Right lobe of liver (tissue), 6 donors: ENCODE data around the gene CUBN. TPM values are rescaled to one million over a fixed set of nuclear protein-coding genes. Genes with fewer than 3 reads are reported as not detected.

Experiments
- ATAC-seq, 4 donors: fragments of 200-7000 bp; cut with Tn5 transposase; one replicate each; pipeline ENCODE4 v1.9.1; 2020; ENCODE audit warnings: mild to moderate bottlenecking in 4 of 4, moderate library complexity in 4 of 4
- DNase-seq, 3 donors: peaks; one replicate each; pipeline ENCODE4 v3.0.0-alpha.2; 2020
- H3K27ac ChIP-seq, 3 donors: fragments of 200-600 bp; one replicate each; pipeline ENCODE4 v1.8.0; 2022
- H3K27me3 ChIP-seq, 2 donors: fragments of 200-600 bp; one replicate each; pipeline ENCODE4 v1.8.0; 2022
- H3K36me3 ChIP-seq, 4 donors: fragments of 200-600 bp; sonication (generic) in 1 of 4; one replicate each; pipeline versions ENCODE4 v1.5.1 to v1.8.0; 2017 to 2022; ENCODE audit warnings: control low read depth in 1 of 4
- H3K4me1 ChIP-seq, 4 donors: fragments of 200-600 bp; sonication (generic) in 1 of 4; one replicate each; pipeline versions ENCODE4 v1.5.1 to v1.8.0; 2017 to 2022; ENCODE audit warnings: control low read depth in 1 of 4
- H3K4me3 ChIP-seq, 3 donors: fragments of 200-600 bp; one replicate each; pipeline ENCODE4 v1.8.0; 2022
- H3K9me3 ChIP-seq, 4 donors: fragments of 200-600 bp; sonication (generic) in 1 of 4; one replicate each; pipeline versions ENCODE4 v1.5.1 to v1.8.0; 2017 to 2022; ENCODE audit warnings: control low read depth in 1 of 4
- POLR2A ChIP-seq: fragments of 450-650 bp; IDR thresholded peaks from one replicate; pipeline ENCODE4 v1.6.1; 2017; ENCODE audit warnings: antibody characterized with exemption, mild to moderate bottlenecking
- WGBS: methylation state at CpG from one replicate; pipeline ENCODE4 v1.1.6; 2018; ENCODE audit warnings: low coverage, low lambda C conversion rate; ENCODE audit not compliant: insufficient coverage; ENCODE audit errors: missing lambda C conversion rate; 5-methylcytosine and 5-hydroxymethylcytosine counted together
- intact Hi-C, 2 donors: fragments of 100-400 bp; cut with DNase I; formaldehyde crosslinking; loops; one replicate each; pipeline versions ENCODE4 v1.11.2 to v1.14.1; 2022
- total RNA-seq, 6 experiments: library from RNA; depleted of rRNA in 2 of 6; stranded (reverse); fragments of >200 nt in 2 of 6; fragmentation: NEBNext Ultra II Directional in 3 of 6; extraction: Animal tissue kit (Norgen Biotek cat#: 25700) in 3 of 6; gene quantifications; one replicate each; pipeline versions ENCODE4 v1.1.0 to v1.2.4, GENCODE V29; 2016 to 2023
- TF ChIP-seq, protein P1 (sequence below), 4 donors: fragments of 200-600 bp in 3 of 4; fragments of 450-650 bp in 1 of 4; IDR thresholded peaks; one replicate each; pipeline versions ENCODE4 v1.5.1 to v1.8.0; 2016 to 2022; ENCODE audit warnings: antibody characterized with exemption in 4 of 4, mild to moderate bottlenecking in 2 of 4
- donor health status: DM: no; HTN: yes; CAD: no.
- donor health status: DM: no; HTN: no; CAD: no.
- donor health status: DM: no; HTN: no; CAD: no.
- donor health status: DM: no; HTN: yes; CAD: no.
- donor health status: DM: no; HTN: yes; CAD: no.

CUBN gene
- total RNA-seq, 6 experiments from 2014 or later, result 0.07 to 0.74 (median 0.27) TPM

DNA sequence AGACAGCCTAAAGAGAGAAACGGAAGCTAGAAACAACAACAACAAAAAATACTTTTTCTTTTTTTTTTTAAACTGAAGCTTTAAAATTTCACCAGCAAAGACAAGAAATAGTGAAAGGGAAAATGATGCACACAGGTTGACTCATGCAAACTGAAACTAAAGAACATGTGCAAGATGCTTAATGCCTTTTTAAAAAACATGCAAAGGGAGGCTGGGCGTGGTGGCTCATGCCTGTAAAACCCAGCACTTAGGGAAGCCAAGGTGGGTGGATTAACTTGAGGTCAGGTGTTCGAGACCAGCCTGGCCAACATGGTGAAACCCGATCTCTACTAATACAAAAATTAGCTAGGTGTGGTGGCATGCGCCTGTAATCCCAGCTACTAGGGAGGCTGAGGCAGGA, 15.1 kb upstream of the CUBN start:
- Histone ChIP-seq H3K4me3 (no peak overlapping the region), H3K27ac (no peak overlapping the region), H3K9me3 (no peaks in the 10 kb centered on the region), H3K36me3 (no peaks in the 10 kb centered on the region), H3K4me1 (peaks cover 0 to 5% (median 2%) of the 10 kb centered on the region in 4 donors), H3K27me3 (no peaks in the 10 kb centered on the region)
- 64% methylated on average over 2 of the region's 5 CpGs for WGBS
- intact Hi-C loops, result no loop called here
- TF ChIP-seq, protein P1, sequence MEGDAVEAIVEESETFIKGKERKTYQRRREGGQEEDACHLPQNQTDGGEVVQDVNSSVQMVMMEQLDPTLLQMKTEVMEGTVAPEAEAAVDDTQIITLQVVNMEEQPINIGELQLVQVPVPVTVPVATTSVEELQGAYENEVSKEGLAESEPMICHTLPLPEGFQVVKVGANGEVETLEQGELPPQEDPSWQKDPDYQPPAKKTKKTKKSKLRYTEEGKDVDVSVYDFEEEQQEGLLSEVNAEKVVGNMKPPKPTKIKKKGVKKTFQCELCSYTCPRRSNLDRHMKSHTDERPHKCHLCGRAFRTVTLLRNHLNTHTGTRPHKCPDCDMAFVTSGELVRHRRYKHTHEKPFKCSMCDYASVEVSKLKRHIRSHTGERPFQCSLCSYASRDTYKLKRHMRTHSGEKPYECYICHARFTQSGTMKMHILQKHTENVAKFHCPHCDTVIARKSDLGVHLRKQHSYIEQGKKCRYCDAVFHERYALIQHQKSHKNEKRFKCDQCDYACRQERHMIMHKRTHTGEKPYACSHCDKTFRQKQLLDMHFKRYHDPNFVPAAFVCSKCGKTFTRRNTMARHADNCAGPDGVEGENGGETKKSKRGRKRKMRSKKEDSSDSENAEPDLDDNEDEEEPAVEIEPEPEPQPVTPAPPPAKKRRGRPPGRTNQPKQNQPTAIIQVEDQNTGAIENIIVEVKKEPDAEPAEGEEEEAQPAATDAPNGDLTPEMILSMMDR (IDR thresholded peaks at IDR 0.05), result no peak
- no peak for TF ChIP-seq POLR2A
- DNase-seq (no peak), ATAC-seq (no peak)

DNA sequence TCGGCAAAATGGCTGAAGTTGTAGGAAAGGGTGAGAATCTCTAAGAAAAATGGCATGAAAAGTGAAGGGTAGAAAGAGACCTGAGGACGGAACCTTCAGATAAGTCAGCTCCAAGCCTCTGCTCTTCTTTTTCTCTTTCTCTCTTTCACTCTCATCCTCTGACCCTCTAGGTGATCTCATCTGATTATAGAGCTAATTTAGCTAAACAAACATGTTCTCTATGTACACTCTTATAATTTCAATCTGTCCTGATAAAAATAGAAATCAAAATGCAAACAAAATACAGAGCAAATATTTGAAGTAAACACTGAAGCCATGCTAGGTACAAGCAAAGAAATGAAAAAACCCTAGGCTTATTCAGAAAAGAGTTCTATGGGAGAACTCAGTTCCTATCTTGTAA, 14.4 kb upstream of the CUBN start:
- Histone ChIP-seq H3K9me3 (no peaks in the 10 kb centered on the region), H3K36me3 (no peaks in the 10 kb centered on the region), H3K27me3 (no peaks in the 10 kb centered on the region), H3K4me1 (peaks cover 0 to 5% (median 2%) of the 10 kb centered on the region in 4 donors), H3K4me3 (no peak overlapping the region), H3K27ac (no peak overlapping the region)
- intact Hi-C loops, result no loop called here
- DNase-seq (no peak), ATAC-seq (peak in 2 of 4 donors; percentile 36 to 59)
- whole genome bisulfite sequencing, result 69% methylated on average over 2 of the region's 2 CpGs
- TF ChIP-seq POLR2A, result no peak
- TF ChIP-seq, protein P1 (IDR thresholded peaks at IDR 0.05), result no peak

DNA sequence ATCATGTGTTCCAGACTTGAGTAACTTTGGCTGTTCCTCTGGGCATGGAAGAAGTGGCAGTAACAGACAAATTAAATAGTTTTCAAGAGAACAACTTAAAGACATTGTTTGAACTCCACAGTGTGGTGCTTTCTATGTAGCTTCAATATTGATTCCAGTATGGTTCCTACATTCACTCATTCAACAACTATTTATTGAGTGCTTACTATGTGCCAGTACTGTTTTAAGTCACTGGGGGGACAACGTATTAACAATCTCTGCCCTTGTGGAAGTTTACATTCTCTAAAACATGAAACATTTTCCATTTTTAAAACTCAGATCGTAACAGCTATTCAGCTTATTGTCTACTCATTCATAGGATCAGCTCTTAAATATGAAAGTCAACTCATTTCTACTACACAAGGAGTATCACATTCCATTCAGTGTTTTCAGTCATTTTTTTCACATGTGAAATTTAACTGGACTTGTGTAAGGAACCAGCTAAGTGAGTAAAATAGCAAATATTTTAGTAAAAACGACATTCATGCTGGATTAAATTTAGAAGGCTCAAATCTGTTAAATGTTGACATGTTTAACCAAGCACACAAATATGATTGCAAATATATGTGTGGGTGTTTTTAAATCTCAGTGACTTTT, 13.6 kb upstream of the CUBN start:
- TF ChIP-seq, protein P1 (IDR thresholded peaks at IDR 0.05), result no peak
- TF ChIP-seq POLR2A, result no peak
- no peaks in the 10 kb centered on the region for H3K27me3 ChIP-seq
- H3K9me3 ChIP-seq, result no peaks in the 10 kb centered on the region
- intact Hi-C loops, result no loop called here
- ATAC-seq, result no peak
- H3K4me1 ChIP-seq, result peaks cover 0 to 5% (median 2%) of the 10 kb centered on the region in 4 donors
- H3K4me3 ChIP-seq, result no peak overlapping the region
- 71% methylated on average over 3 of the region's 3 CpGs for WGBS
- DNase-seq, result no peak
- no peak overlapping the region for H3K27ac ChIP-seq
- H3K36me3 ChIP-seq, result no peaks in the 10 kb centered on the region

DNA sequence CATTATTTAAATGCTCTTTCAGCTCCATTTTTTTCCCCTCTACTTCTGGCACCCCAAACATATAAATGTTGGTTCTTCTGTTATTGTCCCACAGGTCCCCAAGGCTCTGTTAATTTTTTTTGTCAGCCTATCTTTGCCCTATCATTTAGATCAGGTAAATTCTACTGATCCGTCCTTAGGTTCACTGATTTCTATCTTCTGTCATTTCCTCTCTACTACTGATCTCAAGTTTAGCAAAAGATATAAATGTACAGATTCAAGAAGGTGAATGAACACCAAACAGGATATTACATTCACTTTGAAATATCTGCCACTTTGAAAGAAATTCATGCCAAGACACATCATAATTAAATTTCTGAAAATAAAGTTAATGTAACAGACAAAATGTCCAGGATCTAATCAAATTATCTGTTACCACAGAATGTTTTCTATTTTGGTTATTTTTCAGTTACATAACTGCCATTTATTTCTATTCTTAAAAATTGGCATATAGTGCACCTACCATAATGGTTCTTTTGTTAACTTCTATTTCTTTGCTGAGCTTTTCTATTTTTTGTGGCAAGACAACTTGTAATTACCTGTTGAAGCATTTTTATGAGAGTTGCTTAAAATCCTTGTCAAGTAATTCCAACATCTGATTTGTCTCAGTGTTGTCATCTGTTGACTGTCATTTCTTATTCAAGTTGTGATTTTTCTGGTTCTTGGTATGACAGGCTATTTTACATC, 12.1 kb upstream of the CUBN start:
- Histone ChIP-seq H3K27ac (no peak overlapping the region), H3K9me3 (no peaks in the 10 kb centered on the region), H3K27me3 (no peaks in the 10 kb centered on the region), H3K36me3 (no peaks in the 10 kb centered on the region), H3K4me3 (no peak overlapping the region), H3K4me1 (peaks cover 0 to 5% (median 2%) of the 10 kb centered on the region in 4 donors)
- no peak for ATAC-seq
- intact Hi-C loops, result no loop called here
- WGBS, result 79% methylated on average over 1 of the region's 1 CpG
- DNase-seq, result no peak
- TF ChIP-seq, protein P1 (IDR thresholded peaks at IDR 0.05), result no peak
- TF ChIP-seq POLR2A, result no peak
